Vagina (tissue), 2 donors: ENCODE measurements around the gene LRRC7. TPM values are rescaled to one million over a fixed set of nuclear protein-coding genes. Genes with fewer than 3 reads are reported as not detected.

Experiments used
- DNase-seq, 2 donors: peaks; one replicate each; pipeline ENCODE4 v3.0.0-alpha.2; 2017; ENCODE audit errors: extremely low spot score in 2 of 2
- H3K27ac ChIP-seq: fragments of 200-600 bp; sonication (generic); one replicate; pipeline ENCODE4 v1.5.1; 2019
- H3K27me3 ChIP-seq: fragments of 200-600 bp; sonication (generic); one replicate; pipeline ENCODE4 v1.5.1; 2019
- H3K36me3 ChIP-seq, 2 donors: fragments of 200-600 bp; sonication (generic); one replicate each; pipeline ENCODE4 v1.5.1; 2017 to 2019
- H3K4me1 ChIP-seq: fragments of 200-600 bp; sonication (generic); one replicate; pipeline ENCODE4 v1.5.1; 2019
- H3K4me3 ChIP-seq, 2 donors: fragments of 200-600 bp; sonication (generic); 1 replicate in 1 of 2; 2 replicates in 1 of 2; pipeline ENCODE4 v1.5.1; 2016 to 2019
- H3K9me3 ChIP-seq: fragments of 200-600 bp; sonication (generic); one replicate; pipeline ENCODE4 v1.5.1; 2019
- POLR2A ChIP-seq, 2 donors: fragments of 450-650 bp; IDR thresholded peaks; one replicate each; pipeline ENCODE4 v1.6.1; 2017; ENCODE audit warnings: antibody characterized with exemption in 2 of 2, mild to moderate bottlenecking in 2 of 2, moderate library complexity in 2 of 2
- POLR2AphosphoS5 ChIP-seq, 2 donors: sonication (generic); formaldehyde crosslinking; IDR thresholded peaks; one replicate each; pipeline ENCODE4 v1.9.0; 2017; ENCODE audit warnings: antibody characterized with exemption in 2 of 2, mild to moderate bottlenecking in 2 of 2, low read depth in 1 of 2; ENCODE audit not compliant: insufficient read depth in 1 of 2
- intact Hi-C: fragments of 100-400 bp; cut with DNase I; formaldehyde crosslinking; loops from one replicate; pipeline ENCODE4 v1.15.1; 2023
- total RNA-seq: library from RNA; depleted of rRNA; stranded (reverse); fragments of >200 nt; gene quantifications from one replicate; pipeline ENCODE4 v1.2.3, GENCODE V29; 2016
- TF ChIP-seq, protein P1 (sequence below), 3 experiments: fragments of 450-650 bp in 2 of 3; fragments of 200-600 bp in 1 of 3; sonication (generic) in 1 of 3; IDR thresholded peaks; one replicate each; pipeline ENCODE4 v1.5.1; 2017 to 2019; ENCODE audit warnings: antibody characterized with exemption in 3 of 3, mild to moderate bottlenecking in 2 of 3, moderate library complexity in 2 of 3

The LRRC7 gene
- total RNA-seq, 1 donor from 2014 or later: not detected

DNA sequence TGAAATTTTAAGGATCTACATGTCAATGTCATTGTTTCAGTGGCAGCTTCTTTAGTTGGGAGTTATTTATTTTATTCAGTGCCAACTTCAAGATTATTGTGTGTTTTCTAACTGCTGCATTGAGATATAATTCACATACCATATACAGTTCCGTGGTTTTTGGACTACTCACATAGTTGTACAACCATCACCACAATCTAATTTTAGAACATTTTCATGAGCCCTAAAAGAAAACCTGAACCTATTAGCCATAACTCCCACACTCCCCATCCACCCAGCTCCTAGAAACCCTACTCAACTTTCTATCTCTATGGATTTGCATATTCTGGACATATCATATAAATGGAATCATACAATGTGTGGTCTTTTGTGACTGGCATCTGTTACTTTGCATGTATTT, 417.7 kb downstream of the LRRC7 start:
- no peak for DNase-seq
- no peaks in the 10 kb centered on the region for H3K4me1 ChIP-seq
- TF ChIP-seq, protein P1, sequence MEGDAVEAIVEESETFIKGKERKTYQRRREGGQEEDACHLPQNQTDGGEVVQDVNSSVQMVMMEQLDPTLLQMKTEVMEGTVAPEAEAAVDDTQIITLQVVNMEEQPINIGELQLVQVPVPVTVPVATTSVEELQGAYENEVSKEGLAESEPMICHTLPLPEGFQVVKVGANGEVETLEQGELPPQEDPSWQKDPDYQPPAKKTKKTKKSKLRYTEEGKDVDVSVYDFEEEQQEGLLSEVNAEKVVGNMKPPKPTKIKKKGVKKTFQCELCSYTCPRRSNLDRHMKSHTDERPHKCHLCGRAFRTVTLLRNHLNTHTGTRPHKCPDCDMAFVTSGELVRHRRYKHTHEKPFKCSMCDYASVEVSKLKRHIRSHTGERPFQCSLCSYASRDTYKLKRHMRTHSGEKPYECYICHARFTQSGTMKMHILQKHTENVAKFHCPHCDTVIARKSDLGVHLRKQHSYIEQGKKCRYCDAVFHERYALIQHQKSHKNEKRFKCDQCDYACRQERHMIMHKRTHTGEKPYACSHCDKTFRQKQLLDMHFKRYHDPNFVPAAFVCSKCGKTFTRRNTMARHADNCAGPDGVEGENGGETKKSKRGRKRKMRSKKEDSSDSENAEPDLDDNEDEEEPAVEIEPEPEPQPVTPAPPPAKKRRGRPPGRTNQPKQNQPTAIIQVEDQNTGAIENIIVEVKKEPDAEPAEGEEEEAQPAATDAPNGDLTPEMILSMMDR (IDR thresholded peaks at IDR 0.05): no peak
- TF ChIP-seq POLR2A (IDR thresholded peaks at IDR 0.05) (no peak), POLR2AphosphoS5 (IDR thresholded peaks at IDR 0.05; ENCODE audit: insufficient read depth in 1 of 2, low read depth in 1 of 2) (no peak)
- H3K27ac ChIP-seq: no peak overlapping the region
- H3K9me3 ChIP-seq: no peaks in the 10 kb centered on the region
- H3K27me3 ChIP-seq: no peaks in the 10 kb centered on the region
- intact Hi-C loops: no loop called here
- H3K4me3 ChIP-seq: no peak overlapping the region
- no peaks in the 10 kb centered on the region for H3K36me3 ChIP-seq

DNA sequence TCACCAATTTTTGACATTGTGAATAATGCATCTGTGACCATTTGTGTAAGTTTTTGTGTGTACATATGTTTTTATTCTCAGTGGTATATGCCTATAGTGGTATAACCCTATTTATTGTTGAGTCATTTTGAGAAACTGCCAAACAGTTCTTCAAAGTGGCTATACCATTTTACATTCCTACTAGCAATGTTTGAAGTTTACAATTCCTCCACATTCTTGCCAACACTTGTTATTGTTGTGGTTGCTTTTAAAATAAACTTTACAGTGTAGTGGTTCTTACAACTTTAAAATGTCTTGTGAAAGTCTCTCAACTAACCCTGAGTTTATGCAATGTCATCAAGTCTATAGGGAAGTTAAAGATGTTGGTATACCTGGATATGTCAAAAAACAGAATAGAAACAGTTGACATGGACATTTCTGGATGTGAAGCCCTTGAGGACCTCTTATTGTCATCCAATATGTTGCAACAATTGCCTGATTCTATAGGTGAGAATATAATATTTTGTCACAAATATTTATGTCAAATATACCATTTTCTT, 418.2 kb downstream of the LRRC7 start:
- no peak for DNase-seq
- intact Hi-C loops: no loop called here
- no peak overlapping the region for H3K27ac ChIP-seq
- H3K27me3 ChIP-seq: no peaks in the 10 kb centered on the region
- no peak overlapping the region for H3K4me3 ChIP-seq
- no peaks in the 10 kb centered on the region for H3K9me3 ChIP-seq
- H3K36me3 ChIP-seq: no peaks in the 10 kb centered on the region
- no peaks in the 10 kb centered on the region for H3K4me1 ChIP-seq
- no peak for TF ChIP-seq POLR2A (IDR thresholded peaks at IDR 0.05)
- TF ChIP-seq POLR2AphosphoS5 (IDR thresholded peaks at IDR 0.05; ENCODE audit: insufficient read depth in 1 of 2, low read depth in 1 of 2): no peak
- TF ChIP-seq, protein P1 (IDR thresholded peaks at IDR 0.05): no peak

DNA sequence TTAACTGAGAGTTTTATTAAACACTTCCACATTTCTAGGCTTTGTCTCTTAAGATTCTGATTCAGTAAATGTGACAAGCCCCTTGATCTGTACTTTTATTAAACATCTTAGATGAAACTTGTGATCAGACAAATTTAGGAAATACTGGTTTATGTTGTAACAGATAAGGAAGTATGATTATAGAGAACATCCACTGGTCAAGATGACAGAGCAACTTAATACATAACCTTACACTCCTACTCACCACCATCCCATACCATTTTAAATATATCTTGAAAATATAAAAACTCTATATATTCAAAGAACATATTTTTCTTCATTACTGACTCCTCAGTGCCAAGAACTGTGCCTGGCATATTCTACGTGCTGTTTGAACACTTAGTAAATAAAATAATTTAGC, 420.2 kb downstream of the LRRC7 start:
- H3K27ac ChIP-seq: no peak overlapping the region
- TF ChIP-seq POLR2A (IDR thresholded peaks at IDR 0.05) (no peak), POLR2AphosphoS5 (IDR thresholded peaks at IDR 0.05; ENCODE audit: insufficient read depth in 1 of 2, low read depth in 1 of 2) (no peak)
- TF ChIP-seq, protein P1 (IDR thresholded peaks at IDR 0.05): no peak
- H3K9me3 ChIP-seq: no peaks in the 10 kb centered on the region
- no peaks in the 10 kb centered on the region for H3K4me1 ChIP-seq
- no peak overlapping the region for H3K4me3 ChIP-seq
- no peaks in the 10 kb centered on the region for H3K27me3 ChIP-seq
- intact Hi-C loops: no loop called here
- H3K36me3 ChIP-seq: no peaks in the 10 kb centered on the region
- no peak for DNase-seq

DNA sequence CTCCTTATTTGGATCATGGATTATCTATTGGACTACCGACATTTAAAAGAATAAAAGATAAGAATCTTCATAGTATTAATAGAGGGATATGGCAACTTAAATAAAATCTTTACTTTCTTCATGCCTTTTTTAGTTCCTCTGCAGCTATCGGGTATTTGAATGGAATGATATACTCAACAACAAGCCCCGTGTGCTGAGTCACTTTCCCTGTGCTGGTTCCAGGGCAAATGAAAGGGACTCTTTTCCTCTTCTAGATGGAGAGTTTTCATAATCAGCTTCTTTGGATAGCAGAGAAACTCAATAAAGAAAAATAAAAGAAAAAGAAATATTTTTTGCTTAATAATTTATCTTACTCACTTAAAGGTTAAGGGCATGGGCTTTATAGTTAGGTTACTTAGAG, 423.9 kb downstream of the LRRC7 start:
- DNase-seq: no peak
- Histone ChIP-seq H3K27me3 (no peaks in the 10 kb centered on the region), H3K27ac (no peak overlapping the region), H3K4me3 (no peak overlapping the region), H3K9me3 (no peaks in the 10 kb centered on the region), H3K36me3 (no peaks in the 10 kb centered on the region), H3K4me1 (no peaks in the 10 kb centered on the region)
- intact Hi-C loops: no loop called here
- TF ChIP-seq, protein P1 (IDR thresholded peaks at IDR 0.05): no peak
- TF ChIP-seq POLR2A (IDR thresholded peaks at IDR 0.05): no peak
- no peak for TF ChIP-seq POLR2AphosphoS5 (IDR thresholded peaks at IDR 0.05; ENCODE audit: insufficient read depth in 1 of 2, low read depth in 1 of 2)

DNA sequence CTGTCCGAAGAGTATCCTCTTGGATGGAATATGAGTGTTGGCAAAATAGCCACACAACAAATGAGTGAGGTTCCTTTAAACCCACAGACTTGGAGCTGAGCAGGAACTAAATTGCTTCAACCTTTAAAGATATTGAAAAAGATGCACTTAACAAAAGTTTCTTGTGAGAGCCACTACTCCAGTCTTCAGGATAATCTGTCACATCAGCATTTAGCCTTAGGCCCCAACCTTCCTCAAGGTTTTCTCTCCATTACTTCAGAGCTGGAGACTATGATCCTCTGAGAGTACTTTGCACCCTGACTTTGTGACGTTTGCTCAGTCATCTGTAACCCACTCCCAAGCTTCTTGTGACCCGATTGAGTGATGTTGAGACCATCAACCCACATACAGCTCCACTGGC, 424.9 kb downstream of the LRRC7 start:
- no peaks in the 10 kb centered on the region for H3K36me3 ChIP-seq
- no peak overlapping the region for H3K27ac ChIP-seq
- no peaks in the 10 kb centered on the region for H3K4me1 ChIP-seq
- H3K9me3 ChIP-seq: no peaks in the 10 kb centered on the region
- TF ChIP-seq POLR2AphosphoS5 (IDR thresholded peaks at IDR 0.05; ENCODE audit: insufficient read depth in 1 of 2, low read depth in 1 of 2) (no peak), POLR2A (IDR thresholded peaks at IDR 0.05) (no peak)
- TF ChIP-seq, protein P1 (IDR thresholded peaks at IDR 0.05): no peak
- no peaks in the 10 kb centered on the region for H3K27me3 ChIP-seq
- no peak overlapping the region for H3K4me3 ChIP-seq
- intact Hi-C loops: no loop called here
- no peak for DNase-seq
